HG03159 (cell line): ENCODE data around the gene POLR1D.

Experiments
- ATAC-seq: cut with Tn5 transposase; IDR thresholded peaks from one replicate; pipeline ENCODE4 v1.9.1; 2021; ENCODE audit warnings: mild to moderate bottlenecking, moderate library complexity; ENCODE audit not compliant: unreplicated experiment

POLR1D gene

DNA sequence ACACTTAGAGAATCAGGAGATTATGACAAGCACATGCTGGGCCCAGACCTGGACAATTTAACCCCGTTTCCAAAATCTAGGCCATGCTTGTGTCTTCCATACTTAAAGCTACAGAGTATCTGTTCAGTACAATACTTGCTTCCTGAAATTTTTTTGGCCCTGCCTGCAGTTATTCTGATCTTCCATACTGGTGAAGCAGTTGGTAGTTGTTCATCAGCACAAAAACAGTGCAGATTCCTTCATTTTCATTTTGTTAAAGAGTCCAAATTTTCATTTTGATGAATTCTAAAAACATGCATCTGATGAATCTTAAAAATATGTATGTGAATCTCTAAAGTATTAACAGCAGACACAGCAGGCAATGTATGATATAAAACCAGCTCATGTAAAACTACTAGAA, 49.2 kb downstream of the POLR1D start:
- ATAC-seq = no peak

DNA sequence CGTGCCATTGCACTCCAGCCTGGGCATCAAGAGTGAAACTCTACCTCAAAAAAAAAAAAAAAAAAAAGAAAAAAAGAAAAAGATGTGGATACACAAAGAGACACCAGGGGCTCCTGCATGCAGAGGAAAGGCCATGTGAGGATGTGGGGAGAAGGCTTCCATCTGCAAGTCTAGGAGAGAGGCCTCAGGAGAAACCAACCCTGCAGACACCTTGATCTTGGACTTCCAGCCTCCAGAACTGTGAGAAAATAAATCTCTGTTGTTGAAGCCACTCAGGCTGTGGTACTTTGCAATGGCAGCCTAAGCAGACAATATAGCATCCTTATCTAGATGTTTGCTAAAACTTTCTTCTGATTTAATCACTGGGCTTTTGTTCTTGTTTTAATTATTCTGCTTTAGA, 50.3 kb downstream of the POLR1D start:
- ATAC-seq = no peak
